Right lung (tissue), 5 donors: Measurements from ENCODE around the gene KLHDC7B. TPM values are rescaled to one million over a fixed set of nuclear protein-coding genes. Genes with fewer than 3 reads are reported as not detected.

Source experiments
- DNase-seq, 2 donors: peaks; one replicate each; pipeline ENCODE4 v3.0.0-alpha.2; 2013
- polyA plus RNA-seq, 5 donors: library from polyadenylated mRNA; unstranded; fragments of 120-200 nt; gene quantifications; one replicate each; pipeline versions ENCODE4 v1.2.1 to v1.2.3, GENCODE V29; 2013; ENCODE audit warnings: inconsistent platforms in 1 of 5, low replicate concordance in 1 of 5; ENCODE audit not compliant: insufficient read length in 5 of 5, insufficient read depth in 1 of 5

KLHDC7B gene
- polyA plus RNA-seq, 5 donors: 0.04 to 0.05 TPM; not detected in 3

DNA sequence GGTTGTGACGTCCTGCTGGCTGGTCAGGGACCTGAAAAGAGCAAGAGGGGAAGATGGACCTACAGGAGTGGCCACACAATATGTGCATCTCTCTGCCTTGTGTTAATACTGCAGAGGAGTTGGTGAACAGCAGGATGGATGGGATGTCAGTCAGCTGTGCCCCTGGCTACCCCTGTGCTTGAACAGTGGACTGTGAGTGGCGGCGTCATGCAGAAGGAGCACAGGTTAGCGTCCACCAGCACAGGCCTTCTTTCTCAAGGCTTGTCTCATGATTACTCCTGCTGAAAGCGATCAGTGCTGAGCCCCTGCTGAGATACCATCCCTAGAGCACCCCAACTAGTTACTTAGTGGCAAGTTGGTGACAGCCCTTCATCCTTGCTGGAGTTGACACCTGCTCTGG lies 40.7 kb downstream of the KLHDC7B start:
- DNase-seq: no peak

DNA sequence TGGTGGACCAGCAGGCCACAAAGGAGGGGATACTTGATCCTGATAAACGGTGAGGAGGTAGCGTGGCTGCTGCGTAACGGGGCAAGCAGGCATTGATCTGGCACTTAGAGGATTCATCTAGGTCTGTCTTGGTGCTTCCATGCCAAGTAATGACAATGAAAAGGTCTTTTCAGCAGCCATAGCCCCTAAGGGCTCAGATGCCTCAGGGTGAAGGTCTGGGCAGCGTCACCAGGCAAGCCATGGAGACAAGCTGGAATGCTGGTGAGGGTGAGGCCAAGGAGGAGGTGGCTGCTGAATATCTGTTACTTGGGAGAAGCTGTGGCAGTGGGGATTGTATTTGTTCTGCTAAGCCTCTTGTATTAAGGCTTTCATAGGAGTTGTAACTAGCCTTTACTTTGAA lies 41.7 kb downstream of the KLHDC7B start:
- no peak for DNase-seq

DNA sequence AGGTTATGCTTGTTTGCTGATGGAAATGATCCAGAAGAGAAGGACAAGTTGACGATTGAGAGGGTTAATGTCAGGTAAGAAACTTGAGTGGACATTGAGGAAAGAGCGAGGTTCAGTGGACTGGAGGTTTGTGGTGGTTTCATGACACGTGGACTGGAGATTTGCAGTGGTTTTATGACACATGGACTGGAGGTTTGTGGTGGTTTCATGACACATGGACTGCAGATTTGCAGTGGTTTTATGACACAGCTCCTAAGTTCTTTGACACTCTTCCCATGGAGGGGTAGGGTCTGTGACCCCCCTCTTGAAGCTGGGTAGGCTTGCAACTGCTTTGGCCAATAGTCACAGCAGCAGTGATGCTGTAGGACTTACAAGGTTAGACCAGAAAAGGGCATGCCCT lies 49.5 kb downstream of the KLHDC7B start:
- DNase-seq: no peak

DNA sequence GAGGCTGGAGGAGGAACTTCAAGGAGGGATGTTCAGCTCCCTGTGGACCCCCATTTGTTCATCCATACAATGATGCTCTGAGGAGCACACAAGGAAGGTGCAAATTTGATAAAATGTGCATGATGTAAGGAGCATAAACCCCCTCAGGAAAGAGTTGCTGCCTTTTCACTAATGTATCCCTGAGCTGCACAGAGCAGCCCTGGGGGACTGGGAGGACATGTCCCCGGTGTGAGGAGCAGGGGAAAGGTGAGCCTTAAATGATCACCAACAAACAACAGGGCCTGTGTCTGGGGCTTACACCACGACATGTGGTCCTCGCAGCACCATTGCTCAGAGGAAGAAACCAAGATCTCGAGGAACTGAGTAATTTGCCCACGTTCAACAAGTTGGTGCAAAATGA lies 51.4 kb downstream of the KLHDC7B start:
- DNase-seq: no peak

DNA sequence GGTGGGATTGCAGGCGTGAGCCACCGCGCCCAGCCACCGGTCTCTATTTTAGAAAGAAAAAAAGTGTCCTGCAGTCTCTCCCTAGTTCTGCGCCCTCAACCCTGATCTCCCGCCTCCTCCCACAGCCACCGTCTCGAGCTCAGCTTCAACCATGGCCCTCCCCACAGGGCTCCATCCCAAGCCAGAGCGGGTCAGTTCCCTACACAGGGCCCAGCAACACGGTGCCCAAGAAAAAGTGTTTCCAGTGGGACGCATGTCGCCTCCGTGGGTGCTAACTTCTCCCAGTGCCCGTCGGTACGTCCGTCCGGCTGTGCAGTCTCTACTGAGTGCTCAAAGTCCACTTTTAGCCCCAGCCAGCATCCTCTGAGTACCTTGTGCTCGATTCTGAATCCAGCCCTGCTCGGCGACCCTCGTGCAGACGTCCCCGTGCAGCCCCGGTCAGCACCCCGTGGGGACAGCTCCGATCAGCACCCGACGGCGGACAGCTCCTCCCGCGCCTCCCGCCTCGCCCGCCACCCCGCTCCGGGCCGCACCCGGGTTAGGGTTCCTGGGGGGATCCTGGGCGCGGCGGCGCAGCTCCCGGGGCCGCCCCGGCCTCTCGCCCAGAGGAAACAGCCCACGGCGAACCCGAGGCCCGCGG lies 54.2 kb downstream of the KLHDC7B start:
- peak; percentile 42 for DNase-seq

DNA sequence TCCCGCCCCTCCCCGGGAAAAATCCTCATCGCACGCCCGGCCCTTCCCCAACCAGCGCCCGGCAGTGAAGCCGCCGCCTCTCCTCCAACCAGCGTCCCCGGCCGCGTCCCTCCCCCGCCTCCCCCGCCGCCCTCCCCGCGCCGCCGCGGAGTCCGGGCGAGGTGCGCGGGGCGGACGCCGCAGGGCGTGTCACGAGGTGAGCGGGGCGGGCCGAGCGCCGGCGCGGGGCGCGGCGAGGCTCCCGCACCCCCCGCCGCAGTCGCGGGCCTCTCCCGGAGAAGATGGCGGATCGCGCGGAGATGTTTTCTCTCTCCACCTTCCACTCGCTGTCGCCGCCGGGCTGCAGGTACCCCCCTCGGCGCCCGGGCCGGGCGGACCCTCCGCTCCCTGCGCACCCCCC lies 54.8 kb downstream of the KLHDC7B start, which contains the start of gene MAPK8IP2:
Gene MAPK8IP2 (plus strand): TSS at position 256 of the 400 bp plus-strand sequence. CDS start 26 bp downstream, at position 282.
- DNase-seq: no peak

Other genes with a start within 250 kb of the KLHDC7B start
- 100 to 1,000 TPM in 4 of 5 donors, 10 to 100 TPM in 1; 96.7 to 147 (median 137) TPM for gene PLXNB2, start 238.3 kb upstream of the KLHDC7B start, polyA plus RNA-seq
- 10 to 100 TPM in 4 of 5 donors, 1 to 10 TPM in 1; 9.3 to 18.0 (median 13.5) TPM for gene DENND6B, start 218.9 kb upstream of the KLHDC7B start, polyA plus RNA-seq
- gene PPP6R2, start 202.6 kb upstream of the KLHDC7B start, polyA plus RNA-seq: 10 to 100 TPM; 33.1 to 54.7 (median 41.0) TPM
- 10 to 100 TPM; 22.9 to 48.0 (median 37.1) TPM for gene SBF1, start 70.9 kb upstream of the KLHDC7B start, polyA plus RNA-seq
- under 1 TPM; 0.21 to 0.85 (median 0.37) TPM for gene ADM2, start 64.4 kb upstream of the KLHDC7B start, polyA plus RNA-seq
- under 1 TPM in 3 of 5 donors, not detected in 2; 0.08 to 0.18 (median 0.08) TPM for gene MIOX, start 59.0 kb upstream of the KLHDC7B start, polyA plus RNA-seq
- 10 to 100 TPM; 26.9 to 75.0 (median 45.1) TPM for gene LMF2, start 38.2 kb upstream of the KLHDC7B start, polyA plus RNA-seq
- gene NCAPH2, start 37.7 kb upstream of the KLHDC7B start, polyA plus RNA-seq: 10 to 100 TPM; 35.9 to 54.8 (median 43.3) TPM
- 1 to 10 TPM in 4 of 5 donors, under 1 TPM in 1; 0.33 to 5.9 (median 2.0) TPM for gene SCO2, start 20.3 kb upstream of the KLHDC7B start, polyA plus RNA-seq
- 1 to 10 TPM; 1.9 to 6.9 (median 3.2) TPM for gene TYMP, start 15.9 kb upstream of the KLHDC7B start, polyA plus RNA-seq
- not detected for gene SYCE3, start 17.0 kb downstream of the KLHDC7B start, polyA plus RNA-seq
- 10 to 100 TPM in 4 of 5 donors, 1 to 10 TPM in 1; 8.8 to 12.4 (median 12.1) TPM for gene CPT1B, start 32.5 kb downstream of the KLHDC7B start, polyA plus RNA-seq
- gene CHKB, start 37.0 kb downstream of the KLHDC7B start, polyA plus RNA-seq: 10 to 100 TPM; 75.5 to 84.8 (median 82.1) TPM
- 1 to 10 TPM in 1 of 5 donors, under 1 TPM in 4; 0.56 to 1.1 (median 0.85) TPM for gene MAPK8IP2, start 54.9 kb downstream of the KLHDC7B start, polyA plus RNA-seq
- gene ARSA, start 82.3 kb downstream of the KLHDC7B start, polyA plus RNA-seq: 10 to 100 TPM; 14.2 to 27.7 (median 18.1) TPM
- 10 to 100 TPM; 14.0 to 35.7 (median 22.7) TPM for gene SHANK3, start 126.9 kb downstream of the KLHDC7B start, polyA plus RNA-seq
- under 1 TPM; 0.26 to 0.54 (median 0.37) TPM for gene ACR, start 192.3 kb downstream of the KLHDC7B start, polyA plus RNA-seq
- gene RABL2B, start 237.7 kb downstream of the KLHDC7B start, polyA plus RNA-seq: 10 to 100 TPM; 57.2 to 74.9 (median 58.8) TPM